HCEC 1CT (cell line): ENCODE results near the gene ZFHX3.
A peak's percentile ranks its signal among the peaks of the same experiment; 100 is the strongest.

Experiments used
- DNase-seq: peaks from one replicate; pipeline ENCODE4 v3.0.0-alpha.2; 2017

Gene ZFHX3

GRCh38 chr16:72814226-72814625, 233.7 kb downstream of the ZFHX3 start:
- DNase-seq: no peak

- no peak for DNase-seq
Observed at GRCh38 chr16:72812672-72813071, 235.3 kb downstream of the ZFHX3 start.

- no peak for DNase-seq
Observed at GRCh38 chr16:72811876-72812275, 236.1 kb downstream of the ZFHX3 start.

- no peak for DNase-seq
Observed at GRCh38 chr16:72811188-72811720, 236.7 kb downstream of the ZFHX3 start.

GRCh38 chr16:72810480-72810879, 237.4 kb downstream of the ZFHX3 start:
- DNase-seq: no peak

- no peak for DNase-seq
Observed at GRCh38 chr16:72809446-72809845, 238.5 kb downstream of the ZFHX3 start.

- no peak for DNase-seq
Observed at GRCh38 chr16:72808754-72809153, 239.2 kb downstream of the ZFHX3 start.

- DNase-seq: no peak
Observed at GRCh38 chr16:72807245-72807644, 240.7 kb downstream of the ZFHX3 start.

GRCh38 chr16:72805486-72805885, 242.4 kb downstream of the ZFHX3 start:
- DNase-seq: no peak

- DNase-seq: no peak
Observed at GRCh38 chr16:72800524-72801161, 247.3 kb downstream of the ZFHX3 start.

- no peak for DNase-seq
Observed at GRCh38 chr16:72798264-72798663, 249.7 kb downstream of the ZFHX3 start.

- no peak for DNase-seq
Observed at GRCh38 chr16:72797621-72798020, 250.3 kb downstream of the ZFHX3 start.

- no peak for DNase-seq
Observed at GRCh38 chr16:72796222-72796621, 251.7 kb downstream of the ZFHX3 start.

- DNase-seq: no peak
Observed at GRCh38 chr16:72794986-72795385, 252.9 kb downstream of the ZFHX3 start.

GRCh38 chr16:72794319-72794718, 253.6 kb downstream of the ZFHX3 start:
- DNase-seq: no peak

- no peak for DNase-seq
Observed at GRCh38 chr16:72793716-72794115, 254.2 kb downstream of the ZFHX3 start.

GRCh38 chr16:72793017-72793416, 254.9 kb downstream of the ZFHX3 start:
- DNase-seq: no peak

- no peak for DNase-seq
Observed at GRCh38 chr16:72791786-72792185, 256.1 kb downstream of the ZFHX3 start.

- no peak for DNase-seq
Observed at GRCh38 chr16:72789921-72790320, 258.0 kb downstream of the ZFHX3 start.

- DNase-seq: no peak
Observed at GRCh38 chr16:72789465-72789864, 258.5 kb downstream of the ZFHX3 start.

GRCh38 chr16:72788269-72788809, 259.6 kb downstream of the ZFHX3 start:
- no peak for DNase-seq

- DNase-seq: peak; percentile 92
Observed at GRCh38 chr16:72787514-72788268, 260.2 kb downstream of the ZFHX3 start.

GRCh38 chr16:72787130-72787513, 260.8 kb downstream of the ZFHX3 start:
- no peak for DNase-seq

- no peak for DNase-seq
Observed at GRCh38 chr16:72786606-72787005, 261.3 kb downstream of the ZFHX3 start.
